ENCODE measurements around the gene OTOA. TPM values are rescaled to one million over a fixed set of nuclear protein-coding genes. Genes with fewer than 3 reads are reported as not detected.
A peak's percentile ranks its signal among the peaks of the same experiment; 100 is the strongest.
"Not testable (repeated sequence)": the region's sequence is repeated elsewhere in the genome, so short reads cannot be mapped to it uniquely, and the experiment has no call there.

Gene OTOA
- total RNA-seq, 1 donor from 2014 or later: not detected

GRCh38 chr16:21667575-21667974 lies 3.8 kb downstream of the OTOA start:
- peaks cover 22% of the 10 kb centered on the region for H3K4me1 Mint-ChIP-seq
- peaks cover 14% of the 10 kb centered on the region for H3K27me3 ChIP-seq
- peaks cover 2% of the 10 kb centered on the region for H3K9me3 Mint-ChIP-seq

GRCh38 chr16:21673469-21673868 lies 9.7 kb downstream of the OTOA start:
- Mint-ChIP-seq H3K9me3 (no peaks in the 10 kb centered on the region), H3K36me3 (no peaks in the 10 kb centered on the region), H3K27ac (no peak overlapping the region), H3K4me1 (no peaks in the 10 kb centered on the region), H3K4me3 (no peak overlapping the region), H3K27me3 (ENCODE audit: insufficient read depth, low read depth) (peaks cover 3% of the 10 kb centered on the region)
- peaks cover 3% of the 10 kb centered on the region for H3K9me3 ChIP-seq (ENCODE audit: low read depth)
- no peak overlapping the region for H3K9ac ChIP-seq
- H3K27me3 ChIP-seq: no peaks in the 10 kb centered on the region
- TF ChIP-seq EZH2phosphoT487 (IDR thresholded peaks at IDR 0.05) (no peak), CTCF (IDR thresholded peaks at IDR 0.05) (no peak), EZH2 (IDR thresholded peaks at IDR 0.05) (no peak)
- no peaks in the 10 kb centered on the region for H4K20me1 ChIP-seq (ENCODE audit: low read depth)
- H3K79me2 ChIP-seq (ENCODE audit: low read depth): no peaks in the 10 kb centered on the region
- DNase-seq (ENCODE audit: low spot score): no peak
- H3K4me1 ChIP-seq: no peaks in the 10 kb centered on the region
- H2AFZ ChIP-seq (replicated peaks): no peak overlapping the region
- no peaks in the 10 kb centered on the region for H3K36me3 ChIP-seq
- H3F3A ChIP-seq (ENCODE audit: low read depth): no peaks in the 10 kb centered on the region
- no peak overlapping the region for H3K4me3 ChIP-seq
- H3K4me2 ChIP-seq: no peak overlapping the region
- no peak overlapping the region for H3K27ac ChIP-seq

More at GRCh38 chr16:21667575-21667974, 3.8 kb downstream of the OTOA start:
- Histone ChIP-seq H4K20me1 (ENCODE audit: low read depth) (no peaks in the 10 kb centered on the region), H3K27ac (no peak overlapping the region), H3K4me3 (no peak overlapping the region), H3K4me1 (peaks cover 29% of the 10 kb centered on the region), H2AFZ (replicated peaks) (no peak overlapping the region), H3K36me3 (no peaks in the 10 kb centered on the region), H3F3A (ENCODE audit: low read depth) (peaks cover 39% of the 10 kb centered on the region), H3K9ac (no peak overlapping the region), H3K4me2 (peak overlapping the region; percentile 61), H3K79me2 (ENCODE audit: low read depth) (no peaks in the 10 kb centered on the region), H3K9me3 (ENCODE audit: low read depth) (no peaks in the 10 kb centered on the region)
- no peak for TF ChIP-seq EZH2phosphoT487 (IDR thresholded peaks at IDR 0.05)
- TF ChIP-seq CTCF (IDR thresholded peaks at IDR 0.05): no peak
- no peak for TF ChIP-seq EZH2 (IDR thresholded peaks at IDR 0.05)
- no peak overlapping the region for H3K4me3 Mint-ChIP-seq
- H3K36me3 Mint-ChIP-seq: no peaks in the 10 kb centered on the region
- no peak for DNase-seq (ENCODE audit: low spot score)
- no peak overlapping the region for H3K27ac Mint-ChIP-seq
- H3K27me3 Mint-ChIP-seq (ENCODE audit: insufficient read depth, low read depth): peaks cover 4% of the 10 kb centered on the region

- DNase-seq (ENCODE audit: low spot score); H3K4me3 Mint-ChIP-seq; H4K20me1 ChIP-seq (ENCODE audit: low read depth); H2AFZ ChIP-seq (replicated peaks); H3K9me3 ChIP-seq (ENCODE audit: low read depth); H3K27ac ChIP-seq; H3K9ac ChIP-seq; H3K36me3 ChIP-seq; H3K4me3 ChIP-seq; H3F3A ChIP-seq (ENCODE audit: low read depth); H3K79me2 ChIP-seq (ENCODE audit: low read depth); H3K27me3 ChIP-seq; H3K4me1 Mint-ChIP-seq; H3K4me2 ChIP-seq; H3K9me3 Mint-ChIP-seq; H3K27me3 Mint-ChIP-seq (ENCODE audit: insufficient read depth, low read depth); H3K4me1 ChIP-seq; H3K27ac Mint-ChIP-seq; H3K36me3 Mint-ChIP-seq: not testable (repeated sequence)
Observed at GRCh38 chr16:21674456-21674855, 10.7 kb downstream of the OTOA start.

- H3K36me3 ChIP-seq; H4K20me1 ChIP-seq (ENCODE audit: low read depth); H3K4me3 ChIP-seq; H3K4me2 ChIP-seq; H3K27ac Mint-ChIP-seq; H3K9me3 Mint-ChIP-seq; H3K27me3 ChIP-seq; H3K4me1 ChIP-seq; H3K79me2 ChIP-seq (ENCODE audit: low read depth); DNase-seq (ENCODE audit: low spot score); H3K36me3 Mint-ChIP-seq; H3K4me3 Mint-ChIP-seq; H3F3A ChIP-seq (ENCODE audit: low read depth); H3K4me1 Mint-ChIP-seq; H2AFZ ChIP-seq (replicated peaks); H3K9ac ChIP-seq; H3K9me3 ChIP-seq (ENCODE audit: low read depth); H3K27ac ChIP-seq: not testable (repeated sequence)
- H3K27me3 Mint-ChIP-seq (ENCODE audit: insufficient read depth, low read depth): peaks cover 10% of the 10 kb centered on the region
Observed at GRCh38 chr16:21680714-21681113, 16.9 kb downstream of the OTOA start.
